GM19463 (cell line): ENCODE results near the gene PPP1R1A.

ENCODE experiments used
- ATAC-seq: cut with Tn5 transposase; IDR thresholded peaks from one replicate; pipeline ENCODE4 v1.9.1; 2021; ENCODE audit warnings: mild to moderate bottlenecking, moderate library complexity; ENCODE audit not compliant: unreplicated experiment

PPP1R1A gene

GRCh38 chr12:54588110-54588889 lies at the start of gene PPP1R1A:
Gene PPP1R1A (minus strand): TSS chr12:54588659. CDS start chr12:54588488, 171 bp downstream.
- ATAC-seq: no peak

- ATAC-seq: no peak
Measured at GRCh38 chr12:54634795-54635194, 46.3 kb upstream of the PPP1R1A start, which contains the start of gene LACRT. Gene LACRT (minus strand): TSS chr12:54634895. CDS start chr12:54634841, 54 bp downstream.

- ATAC-seq: no peak
Measured at GRCh38 chr12:54631988-54632728, 43.7 kb upstream of the PPP1R1A start.

- ATAC-seq: no peak
Measured at GRCh38 chr12:54631551-54631950, 43.1 kb upstream of the PPP1R1A start.

- no peak for ATAC-seq
Measured at GRCh38 chr12:54629925-54630324, 41.5 kb upstream of the PPP1R1A start.

- no peak for ATAC-seq
Measured at GRCh38 chr12:54628186-54628846, 39.9 kb upstream of the PPP1R1A start.

GRCh38 chr12:54627304-54627703 lies 38.8 kb upstream of the PPP1R1A start:
- ATAC-seq: no peak

- no peak for ATAC-seq
Measured at GRCh38 chr12:54625598-54625997, 37.1 kb upstream of the PPP1R1A start.

- ATAC-seq: no peak
Measured at GRCh38 chr12:54624315-54625279, 36.1 kb upstream of the PPP1R1A start.

GRCh38 chr12:54622463-54623183 lies 34.2 kb upstream of the PPP1R1A start:
- no peak for ATAC-seq

GRCh38 chr12:54616933-54617680 lies 28.6 kb upstream of the PPP1R1A start:
- ATAC-seq: no peak

GRCh38 chr12:54612225-54612750 lies 23.8 kb upstream of the PPP1R1A start:
- no peak for ATAC-seq

GRCh38 chr12:54611715-54612149 lies 23.3 kb upstream of the PPP1R1A start:
- no peak for ATAC-seq

GRCh38 chr12:54608769-54609168 lies 20.3 kb upstream of the PPP1R1A start:
- ATAC-seq: no peak

- ATAC-seq: no peak
Measured at GRCh38 chr12:54608156-54608555, 19.7 kb upstream of the PPP1R1A start.

GRCh38 chr12:54606556-54606955 lies 18.1 kb upstream of the PPP1R1A start:
- ATAC-seq: no peak

- ATAC-seq: no peak
Measured at GRCh38 chr12:54605138-54605970, 16.9 kb upstream of the PPP1R1A start.

- no peak for ATAC-seq
Measured at GRCh38 chr12:54604436-54604835, 16.0 kb upstream of the PPP1R1A start.
